ENCODE measurements around the gene TRAP1.

DNA sequence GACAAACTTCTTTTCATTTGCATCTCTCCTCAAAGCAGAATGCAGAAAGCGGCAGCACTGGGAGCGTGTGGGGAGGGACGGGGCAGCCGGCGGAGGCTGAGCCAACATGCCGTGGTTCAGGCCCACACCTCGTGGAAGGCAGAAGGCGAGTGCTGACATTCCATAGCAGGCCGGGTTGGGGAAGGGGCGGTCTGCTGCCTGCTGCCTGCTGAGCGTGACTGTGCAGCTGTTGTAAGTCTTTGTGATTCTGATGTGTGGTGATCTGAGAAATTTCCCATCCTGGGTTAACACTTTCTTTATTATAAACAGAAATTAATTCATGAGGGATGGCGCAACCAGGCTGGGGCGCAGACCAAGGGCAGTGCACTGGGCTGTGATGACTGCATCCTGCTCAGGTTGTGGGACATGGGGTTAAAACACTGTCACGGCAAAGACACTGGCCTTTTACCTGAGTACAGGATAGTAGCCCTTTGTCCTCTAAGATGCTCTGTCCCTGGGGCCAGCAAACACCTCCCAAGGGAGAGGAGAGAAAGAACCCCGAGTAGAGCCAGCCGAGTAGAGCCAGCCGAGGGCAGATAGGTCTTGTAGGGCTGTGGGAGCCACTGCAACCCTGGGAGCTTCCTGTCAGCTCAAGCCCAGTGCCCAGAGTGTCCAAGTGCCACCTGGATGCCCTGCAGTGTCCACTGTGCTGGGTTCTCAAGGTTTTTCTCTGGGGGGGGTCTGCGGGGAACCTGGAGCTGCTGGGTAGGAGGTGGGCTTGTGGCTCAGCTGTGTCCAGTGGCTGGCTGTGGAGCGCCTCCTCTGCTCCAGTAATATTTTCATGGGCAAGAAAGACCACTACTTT, 71.6 kb downstream of the TRAP1 start:
- TF ChIP-seq, protein P1, sequence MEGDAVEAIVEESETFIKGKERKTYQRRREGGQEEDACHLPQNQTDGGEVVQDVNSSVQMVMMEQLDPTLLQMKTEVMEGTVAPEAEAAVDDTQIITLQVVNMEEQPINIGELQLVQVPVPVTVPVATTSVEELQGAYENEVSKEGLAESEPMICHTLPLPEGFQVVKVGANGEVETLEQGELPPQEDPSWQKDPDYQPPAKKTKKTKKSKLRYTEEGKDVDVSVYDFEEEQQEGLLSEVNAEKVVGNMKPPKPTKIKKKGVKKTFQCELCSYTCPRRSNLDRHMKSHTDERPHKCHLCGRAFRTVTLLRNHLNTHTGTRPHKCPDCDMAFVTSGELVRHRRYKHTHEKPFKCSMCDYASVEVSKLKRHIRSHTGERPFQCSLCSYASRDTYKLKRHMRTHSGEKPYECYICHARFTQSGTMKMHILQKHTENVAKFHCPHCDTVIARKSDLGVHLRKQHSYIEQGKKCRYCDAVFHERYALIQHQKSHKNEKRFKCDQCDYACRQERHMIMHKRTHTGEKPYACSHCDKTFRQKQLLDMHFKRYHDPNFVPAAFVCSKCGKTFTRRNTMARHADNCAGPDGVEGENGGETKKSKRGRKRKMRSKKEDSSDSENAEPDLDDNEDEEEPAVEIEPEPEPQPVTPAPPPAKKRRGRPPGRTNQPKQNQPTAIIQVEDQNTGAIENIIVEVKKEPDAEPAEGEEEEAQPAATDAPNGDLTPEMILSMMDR (IDR thresholded peaks at IDR 0.05): no peak
- no peak for TF ChIP-seq POLR2AphosphoS5 (IDR thresholded peaks at IDR 0.05; ENCODE audit: insufficient read depth in 1 of 2, low read depth in 1 of 2)
- no peak for TF ChIP-seq POLR2A (IDR thresholded peaks at IDR 0.05)

Data from vagina (tissue), 2 donors.